GM08714 (cell line): Measurements from ENCODE around the gene DCAF7.

Experiments used
- H3K4me3 ChIP-seq: fragments of 200-500 bp; sonication (Bioruptor generic); 2 replicates; pipeline ENCODE4 v1.5.1; 2014; ENCODE audit warnings: mild to moderate bottlenecking, low read length, inconsistent platforms
- ZNF274 ChIP-seq: IDR thresholded peaks from 2 replicates; pipeline ENCODE4 v1.6.1; 2012; ENCODE audit warnings: mild to moderate bottlenecking, low read depth, low read length

DCAF7 gene

DNA sequence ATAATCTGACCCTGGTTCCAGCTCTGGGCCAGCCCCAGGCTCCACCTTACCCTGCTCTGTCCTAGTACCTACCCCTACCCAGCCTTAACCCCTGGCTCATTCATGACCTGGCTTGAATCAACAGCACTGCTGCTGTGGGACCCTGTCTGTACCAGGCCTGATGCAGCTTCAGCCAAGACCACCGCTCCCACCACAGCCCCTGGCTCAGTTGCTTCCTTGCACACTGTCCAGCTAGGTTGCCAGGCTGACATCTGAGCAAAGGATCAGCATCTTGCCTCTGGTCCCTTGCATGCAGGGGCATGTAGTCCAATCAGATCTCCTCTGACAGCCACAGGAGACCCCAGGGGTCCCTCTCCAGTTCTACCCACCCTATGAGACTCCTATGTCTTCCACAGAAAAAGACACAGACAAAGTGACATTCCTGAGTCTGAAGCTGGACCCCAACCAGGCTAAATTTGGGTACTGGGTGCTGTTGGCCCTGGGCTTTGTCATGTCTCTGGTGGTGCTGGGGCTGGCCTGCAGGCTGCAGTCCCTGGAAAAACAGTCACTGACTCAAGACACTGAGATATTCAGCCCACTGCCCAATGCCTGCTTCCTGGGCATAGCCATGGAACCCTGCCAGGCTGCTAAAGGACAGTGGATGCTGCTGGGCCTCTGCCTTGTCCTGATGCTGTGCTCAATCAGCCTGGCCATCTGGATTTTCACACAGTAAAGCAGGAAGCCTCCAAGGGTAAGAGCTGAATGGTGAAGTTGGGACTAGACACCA lies 31.0 kb upstream of the DCAF7 start:
- no peak overlapping the region for H3K4me3 ChIP-seq
- TF ChIP-seq ZNF274, result no peak

DNA sequence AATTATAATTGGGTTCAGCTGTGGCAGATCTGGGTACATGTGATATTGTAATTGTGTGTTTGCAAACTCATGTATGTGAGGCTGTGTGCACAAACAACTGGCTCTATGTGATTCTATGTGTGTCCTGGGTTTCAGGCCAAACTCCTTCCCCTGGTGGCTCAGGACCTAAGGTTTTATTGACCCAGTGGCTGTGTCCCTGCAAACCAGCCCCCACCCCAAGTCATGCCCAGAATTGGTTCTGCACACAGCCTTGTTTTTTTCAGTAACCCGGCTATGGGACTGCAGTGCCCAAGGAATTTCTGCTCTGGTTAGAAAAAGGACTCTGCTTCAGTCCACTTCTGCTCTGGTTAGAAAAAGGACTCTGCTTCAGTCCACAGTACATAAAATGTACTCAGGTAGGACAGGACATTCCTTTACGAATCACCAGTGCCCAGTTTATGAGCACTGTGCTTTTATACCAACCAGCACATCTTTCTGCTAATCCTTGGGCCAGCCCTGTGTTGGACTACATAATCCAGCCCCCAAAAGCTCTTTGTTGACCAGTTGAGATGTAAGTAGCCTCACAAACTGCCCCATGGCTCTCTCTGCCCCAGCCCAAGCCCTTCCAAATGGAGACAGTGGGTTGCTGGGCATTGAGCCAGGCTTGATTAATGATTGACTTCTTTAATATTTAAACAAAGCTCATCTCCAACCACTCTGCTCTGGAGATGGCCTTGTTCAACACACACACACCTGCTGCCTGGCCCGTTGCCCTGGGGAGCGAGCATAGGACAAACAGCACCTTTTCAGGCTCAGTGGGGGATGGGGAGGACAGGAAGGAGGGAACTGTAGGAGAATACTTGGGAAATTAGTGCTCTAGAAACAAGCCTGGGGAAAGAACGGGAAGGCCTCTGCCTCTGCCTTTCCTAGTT lies 30.1 kb upstream of the DCAF7 start:
- no peak overlapping the region for H3K4me3 ChIP-seq
- no peak for TF ChIP-seq ZNF274

DNA sequence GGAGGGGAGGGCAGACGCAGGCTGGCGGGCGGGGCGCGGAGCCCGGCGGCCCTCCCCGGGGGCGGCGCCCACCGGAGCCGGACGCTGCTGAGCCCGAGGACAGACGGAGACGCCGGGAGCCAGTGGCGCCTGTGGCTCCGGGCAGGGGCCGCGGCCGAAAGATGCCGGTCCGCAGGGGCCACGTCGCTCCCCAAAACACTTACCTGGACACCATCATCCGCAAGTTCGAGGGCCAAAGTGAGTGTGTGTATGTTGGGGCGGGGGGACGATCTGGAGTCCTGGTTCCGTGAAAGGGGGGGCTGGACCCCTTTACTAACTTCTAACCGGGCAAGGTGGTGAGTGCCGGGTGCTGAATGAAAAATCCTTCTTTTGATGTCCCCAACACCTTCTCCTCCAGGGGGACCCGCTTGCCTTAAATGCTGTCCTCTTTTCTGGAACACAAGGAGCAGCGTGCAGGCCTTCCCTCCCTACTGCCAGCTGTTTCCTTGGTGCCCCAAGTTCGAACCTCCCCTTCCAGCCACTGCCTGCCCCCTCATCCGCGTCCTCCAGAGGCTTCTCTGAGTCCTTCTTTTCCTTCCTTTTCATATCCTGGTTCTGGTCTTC lies 26.9 kb upstream of the DCAF7 start, which contains the start of gene KCNH6:
TSS of gene KCNH6 (plus strand) at position 106 of the 603 bp plus-strand sequence. CDS start at position 162, 56 bp downstream.
- TF ChIP-seq ZNF274, result no peak
- no peak within 1 kb of the TSS for H3K4me3 ChIP-seq

DNA sequence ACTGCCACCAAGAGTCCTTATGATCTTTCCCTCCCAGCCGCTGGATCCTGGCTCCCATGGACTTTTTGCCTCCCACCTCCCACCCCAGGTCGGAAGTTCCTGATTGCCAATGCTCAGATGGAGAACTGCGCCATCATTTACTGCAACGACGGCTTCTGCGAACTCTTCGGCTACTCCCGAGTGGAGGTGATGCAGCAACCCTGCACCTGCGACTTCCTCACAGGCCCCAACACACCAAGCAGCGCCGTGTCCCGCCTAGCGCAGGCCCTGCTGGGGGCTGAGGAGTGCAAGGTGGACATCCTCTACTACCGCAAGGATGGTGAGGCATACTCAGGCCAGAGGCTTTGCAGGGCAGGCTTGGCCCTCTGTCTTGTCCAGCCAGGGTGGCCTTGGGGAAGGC lies 26.2 kb upstream of the DCAF7 start:
- TF ChIP-seq ZNF274, result no peak
- no peak overlapping the region for H3K4me3 ChIP-seq

DNA sequence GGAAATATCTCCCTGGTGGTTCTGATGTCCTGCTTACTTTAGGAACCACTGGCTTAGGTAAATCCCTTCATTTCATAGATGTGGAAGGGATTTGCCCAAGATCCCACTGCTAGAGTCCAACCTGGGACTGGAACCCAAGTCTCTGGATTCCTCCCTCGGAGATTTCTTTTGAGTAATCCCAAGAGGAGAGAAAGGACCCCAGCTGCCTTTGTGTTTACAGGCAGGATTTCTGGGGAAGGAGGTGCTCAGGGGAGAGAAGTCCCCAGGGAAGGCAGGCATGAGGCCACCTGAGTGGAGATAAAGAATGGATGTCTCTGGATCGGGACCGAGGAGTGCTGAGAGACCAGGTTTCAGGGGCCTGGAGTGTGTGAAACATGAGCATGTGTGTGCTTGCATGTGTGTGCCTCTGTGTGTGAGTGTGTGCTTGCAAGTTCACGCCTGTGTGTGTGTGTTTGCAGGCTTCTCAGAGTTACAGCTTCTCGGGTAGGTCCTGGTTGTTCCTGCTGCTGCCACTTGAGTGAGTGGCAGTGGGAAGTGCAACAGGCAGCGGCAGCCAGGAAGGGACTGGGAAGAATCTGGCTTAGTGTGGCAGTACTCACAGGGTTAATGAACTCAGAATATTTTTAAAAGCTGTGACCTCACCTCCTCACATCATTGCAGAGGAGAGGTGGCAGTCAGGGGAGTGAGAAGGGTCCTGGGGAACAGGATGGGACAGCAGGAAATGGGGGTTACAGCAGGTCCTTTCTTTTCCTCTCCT lies 24.9 kb upstream of the DCAF7 start:
- no peak for TF ChIP-seq ZNF274
- H3K4me3 ChIP-seq, result no peak overlapping the region

DNA sequence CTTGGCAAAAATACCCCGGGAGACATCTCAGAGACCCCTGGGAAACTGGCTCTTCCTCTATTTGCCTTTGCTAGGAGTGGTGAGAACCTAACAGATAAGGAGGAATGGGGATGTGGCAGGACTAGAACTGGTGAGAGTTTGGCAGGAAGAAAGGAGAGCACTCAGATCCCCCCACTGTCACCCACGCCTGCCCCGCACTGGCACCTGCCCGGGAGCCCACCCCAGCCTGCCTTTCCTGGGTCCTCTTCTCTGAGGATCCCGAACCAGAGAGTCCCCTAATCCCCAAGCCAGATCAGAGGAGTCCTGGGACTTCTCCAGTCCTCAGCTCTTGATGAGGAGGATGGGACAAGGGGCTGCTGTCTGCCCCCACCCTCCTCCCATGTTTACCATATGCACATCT lies 23.4 kb upstream of the DCAF7 start:
- H3K4me3 ChIP-seq, result no peak overlapping the region
- TF ChIP-seq ZNF274, result no peak

DNA sequence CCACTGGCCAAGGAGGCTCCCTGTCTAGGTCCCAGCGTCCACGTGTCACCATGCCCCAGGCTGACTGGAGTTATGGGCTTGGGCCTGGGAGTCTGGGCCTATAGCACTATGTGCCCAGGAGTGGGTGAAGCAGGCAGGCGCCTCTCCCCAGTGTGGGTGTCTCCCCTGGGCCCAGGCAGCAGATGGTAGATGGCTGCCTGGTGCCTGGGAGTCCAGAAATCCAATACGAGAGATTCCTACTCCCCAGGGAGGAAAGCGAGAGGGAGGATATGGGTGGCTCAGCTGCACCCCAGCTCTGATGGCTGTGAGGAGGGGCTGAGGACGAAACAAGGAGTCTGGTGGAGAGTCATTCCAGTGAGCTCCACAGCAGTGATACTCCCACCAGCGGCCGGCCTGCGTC lies 22.1 kb upstream of the DCAF7 start:
- no peak for TF ChIP-seq ZNF274
- no peak overlapping the region for H3K4me3 ChIP-seq

DNA sequence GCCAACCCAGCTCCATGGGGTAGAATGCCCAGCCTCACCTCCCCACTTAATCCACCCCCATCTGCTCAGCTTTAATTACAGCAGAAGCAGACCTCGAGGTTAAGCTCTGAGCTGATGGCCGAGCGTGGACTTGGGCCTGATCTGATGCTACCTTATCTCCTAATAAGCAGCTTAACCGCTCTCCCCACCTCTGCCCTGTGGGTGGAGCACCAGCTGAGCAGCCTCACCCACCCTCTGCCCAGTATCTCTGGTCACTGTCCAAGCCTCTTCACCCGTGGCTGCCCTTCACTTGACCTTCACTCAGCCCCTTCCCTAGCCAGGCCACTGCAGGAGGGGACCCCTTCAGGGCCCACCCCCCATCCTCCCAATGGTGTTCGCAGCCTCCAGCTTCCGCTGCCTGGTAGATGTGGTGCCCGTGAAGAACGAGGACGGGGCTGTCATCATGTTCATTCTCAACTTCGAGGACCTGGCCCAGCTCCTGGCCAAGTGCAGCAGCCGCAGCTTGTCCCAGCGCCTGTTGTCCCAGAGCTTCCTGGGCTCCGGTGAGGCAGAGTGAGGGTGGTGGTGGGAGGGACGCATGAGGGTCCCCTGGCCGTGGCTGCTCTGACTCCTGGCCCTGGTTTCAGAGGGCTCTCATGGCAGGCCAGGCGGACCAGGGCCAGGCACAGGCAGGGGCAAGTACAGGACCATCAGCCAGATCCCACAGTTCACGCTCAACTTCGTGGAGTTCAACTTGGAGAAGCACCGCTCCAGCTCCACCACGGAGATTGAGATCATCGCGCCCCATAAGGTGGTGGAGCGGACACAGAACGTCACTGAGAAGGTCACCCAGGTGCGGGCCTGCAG lies 20.3 kb upstream of the DCAF7 start:
- TF ChIP-seq ZNF274, result no peak
- H3K4me3 ChIP-seq, result no peak overlapping the region

DNA sequence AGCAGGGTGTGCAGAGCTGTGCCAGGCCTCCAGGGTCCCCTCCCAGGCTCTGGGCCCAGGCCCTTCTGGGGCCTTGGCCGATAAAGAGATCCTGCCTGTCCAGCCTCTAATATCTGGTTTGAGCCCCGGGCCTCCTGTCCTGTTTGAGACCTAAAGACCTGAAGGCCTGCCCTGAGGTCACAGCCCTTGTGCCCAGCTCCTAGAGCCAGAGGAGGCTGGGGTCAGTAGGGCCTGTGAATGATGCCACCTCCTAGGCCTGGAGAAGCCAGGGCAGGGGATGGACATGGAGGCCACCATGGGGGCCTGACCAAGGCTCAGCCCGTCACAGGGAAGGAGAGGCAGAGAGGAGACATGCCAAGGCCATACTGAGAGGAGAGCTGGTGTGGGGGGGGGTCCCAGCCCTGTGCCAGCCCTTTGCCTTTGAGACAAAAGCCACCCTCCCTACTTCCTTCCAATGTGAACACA lies 19.7 kb upstream of the DCAF7 start:
- H3K4me3 ChIP-seq, result no peak overlapping the region
- TF ChIP-seq ZNF274, result no peak

DNA sequence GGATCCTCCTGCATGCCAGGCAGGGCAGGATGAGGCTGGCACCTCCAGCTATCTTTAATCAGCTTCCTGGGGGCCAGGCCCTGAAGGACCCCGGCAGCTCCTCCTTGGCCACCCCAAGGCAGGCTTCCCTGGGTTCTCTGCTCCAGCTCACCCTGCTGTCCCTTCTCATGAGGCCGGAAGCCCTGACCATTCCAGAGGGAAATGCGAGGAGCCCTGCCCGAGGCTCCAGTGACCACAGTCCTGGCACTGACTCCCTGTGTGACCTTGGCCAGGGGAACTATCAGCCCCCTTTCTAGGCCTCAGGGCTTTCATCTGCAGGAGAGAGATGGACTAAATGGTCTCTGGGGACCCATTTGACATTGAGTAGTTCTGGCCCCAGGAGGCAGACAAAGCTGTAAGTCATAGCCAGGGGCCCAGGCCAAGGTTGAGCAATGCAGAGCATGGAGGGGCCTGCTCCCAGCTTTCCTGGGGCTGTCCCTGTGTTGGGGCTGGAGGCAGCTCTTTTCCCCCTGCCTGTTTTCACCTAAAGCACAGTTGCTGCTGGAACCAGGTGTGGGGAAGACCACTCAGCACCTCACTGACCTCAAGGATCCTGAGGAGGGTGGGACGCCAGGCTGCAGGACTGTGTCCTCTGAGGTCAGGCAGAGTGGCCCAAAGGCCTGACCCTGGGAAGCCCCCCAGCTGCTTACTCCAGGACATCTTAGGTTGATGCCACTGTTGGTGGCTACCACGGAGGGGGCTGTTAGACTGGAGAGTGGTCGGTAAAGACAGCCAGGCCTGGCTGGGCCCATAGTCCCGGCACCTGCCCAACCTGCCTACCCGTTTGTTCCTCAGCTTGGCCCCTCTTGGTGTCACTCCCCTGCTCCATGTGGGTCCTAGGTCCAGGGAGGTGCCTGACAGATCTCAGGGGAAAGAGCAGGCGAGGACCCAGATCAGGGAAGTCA lies 19.0 kb upstream of the DCAF7 start:
- TF ChIP-seq ZNF274, result no peak
- no peak overlapping the region for H3K4me3 ChIP-seq

DNA sequence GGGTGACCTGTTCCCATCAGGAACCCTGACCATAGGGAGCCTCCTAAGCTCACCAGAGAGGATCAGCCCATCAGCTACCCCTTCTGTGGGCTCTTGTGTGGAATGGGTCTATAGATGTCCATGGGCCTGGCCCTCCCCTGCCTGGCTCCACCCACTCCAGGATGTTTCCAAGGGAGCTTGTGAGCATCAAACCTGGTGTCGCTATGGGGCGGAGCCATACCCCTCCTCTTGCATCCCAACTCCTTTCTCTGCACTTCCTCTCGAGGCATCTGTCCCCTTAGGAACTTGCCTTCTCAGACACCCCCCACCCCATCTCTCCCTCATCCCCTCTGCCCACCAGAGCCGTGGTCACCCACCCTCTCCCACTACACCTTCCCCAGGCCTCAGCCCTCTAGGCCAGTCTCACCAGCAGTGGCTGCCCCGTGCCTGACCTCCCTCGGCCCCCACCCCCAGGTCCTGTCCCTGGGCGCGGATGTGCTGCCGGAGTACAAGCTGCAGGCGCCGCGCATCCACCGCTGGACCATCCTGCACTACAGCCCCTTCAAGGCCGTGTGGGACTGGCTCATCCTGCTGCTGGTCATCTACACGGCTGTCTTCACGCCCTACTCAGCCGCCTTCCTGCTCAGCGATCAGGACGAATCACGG lies 16.7 kb upstream of the DCAF7 start:
- TF ChIP-seq ZNF274, result no peak
- H3K4me3 ChIP-seq, result no peak overlapping the region
